Right lobe of liver (tissue), 4 donors: ENCODE results near the gene CREBL2.
"Not testable (repeated sequence)": the region's sequence is repeated elsewhere in the genome, so short reads cannot be mapped to it uniquely, and the experiment has no call there.

ENCODE experiments used
- POLR2A ChIP-seq: fragments of 450-650 bp; IDR thresholded peaks from one replicate; pipeline ENCODE4 v1.6.1; 2017; ENCODE audit warnings: antibody characterized with exemption, mild to moderate bottlenecking
- TF ChIP-seq, protein P1 (sequence below), 4 donors: fragments of 200-600 bp in 3 of 4; fragments of 450-650 bp in 1 of 4; IDR thresholded peaks; one replicate each; pipeline versions ENCODE4 v1.5.1 to v1.8.0; 2016 to 2022; ENCODE audit warnings: antibody characterized with exemption in 4 of 4, mild to moderate bottlenecking in 2 of 4
- donor health status: DM: no; HTN: no; CAD: no.
- donor health status: DM: no; HTN: no; CAD: no.
- donor health status: DM: no; HTN: yes; CAD: no.

DNA sequence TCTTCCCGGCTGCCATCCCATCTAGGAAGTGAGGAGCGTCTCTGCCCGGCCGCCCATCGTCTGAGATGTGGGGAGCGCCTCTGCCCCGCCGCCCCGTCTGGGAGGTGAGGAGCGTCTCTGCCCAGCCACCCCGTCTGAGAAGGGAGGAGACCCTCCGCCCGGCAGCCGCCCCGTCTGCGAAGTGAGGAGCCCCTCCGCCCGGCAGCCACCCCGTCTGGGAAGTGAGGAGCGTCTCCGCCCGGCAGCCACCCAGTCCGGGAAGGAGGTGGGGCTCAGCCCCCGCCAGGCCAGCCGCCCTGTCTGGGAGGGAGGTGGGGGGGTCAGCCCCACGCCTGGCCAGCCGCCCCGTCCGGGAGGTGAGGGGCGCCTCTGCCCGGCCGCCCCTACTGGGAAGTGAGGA, 45.7 kb upstream of the CREBL2 start:
- not testable (repeated sequence) for TF ChIP-seq POLR2A
- TF ChIP-seq, protein P1, sequence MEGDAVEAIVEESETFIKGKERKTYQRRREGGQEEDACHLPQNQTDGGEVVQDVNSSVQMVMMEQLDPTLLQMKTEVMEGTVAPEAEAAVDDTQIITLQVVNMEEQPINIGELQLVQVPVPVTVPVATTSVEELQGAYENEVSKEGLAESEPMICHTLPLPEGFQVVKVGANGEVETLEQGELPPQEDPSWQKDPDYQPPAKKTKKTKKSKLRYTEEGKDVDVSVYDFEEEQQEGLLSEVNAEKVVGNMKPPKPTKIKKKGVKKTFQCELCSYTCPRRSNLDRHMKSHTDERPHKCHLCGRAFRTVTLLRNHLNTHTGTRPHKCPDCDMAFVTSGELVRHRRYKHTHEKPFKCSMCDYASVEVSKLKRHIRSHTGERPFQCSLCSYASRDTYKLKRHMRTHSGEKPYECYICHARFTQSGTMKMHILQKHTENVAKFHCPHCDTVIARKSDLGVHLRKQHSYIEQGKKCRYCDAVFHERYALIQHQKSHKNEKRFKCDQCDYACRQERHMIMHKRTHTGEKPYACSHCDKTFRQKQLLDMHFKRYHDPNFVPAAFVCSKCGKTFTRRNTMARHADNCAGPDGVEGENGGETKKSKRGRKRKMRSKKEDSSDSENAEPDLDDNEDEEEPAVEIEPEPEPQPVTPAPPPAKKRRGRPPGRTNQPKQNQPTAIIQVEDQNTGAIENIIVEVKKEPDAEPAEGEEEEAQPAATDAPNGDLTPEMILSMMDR (IDR thresholded peaks at IDR 0.05): not testable (repeated sequence)
